PC-3 (cell line): ENCODE results near the gene KCNQ5.

Experiments used
- EZH2 ChIP-seq: fragments of 300-600 bp; sonication (generic); IDR thresholded peaks from one replicate; pipeline ENCODE4 v1.6.1; 2017; ENCODE audit warnings: antibody characterized with exemption, mild to moderate bottlenecking, low read length; ENCODE audit not compliant: unreplicated experiment
- EZH2phosphoT487 ChIP-seq: fragments of 300-600 bp; sonication (generic); IDR thresholded peaks from 2 replicates; pipeline ENCODE4 v1.6.1; 2018; ENCODE audit warnings: mild to moderate bottlenecking, antibody characterized with exemption, low read length, borderline replicate concordance
- TF ChIP-seq, protein P1 (sequence below): fragments of 300-600 bp; sonication (generic); conservative IDR thresholded peaks from 2 replicates; pipeline ENCODE4 v1.5.1; 2017; ENCODE audit warnings: antibody characterized with exemption, low read depth, mild to moderate bottlenecking, low read length

DNA sequence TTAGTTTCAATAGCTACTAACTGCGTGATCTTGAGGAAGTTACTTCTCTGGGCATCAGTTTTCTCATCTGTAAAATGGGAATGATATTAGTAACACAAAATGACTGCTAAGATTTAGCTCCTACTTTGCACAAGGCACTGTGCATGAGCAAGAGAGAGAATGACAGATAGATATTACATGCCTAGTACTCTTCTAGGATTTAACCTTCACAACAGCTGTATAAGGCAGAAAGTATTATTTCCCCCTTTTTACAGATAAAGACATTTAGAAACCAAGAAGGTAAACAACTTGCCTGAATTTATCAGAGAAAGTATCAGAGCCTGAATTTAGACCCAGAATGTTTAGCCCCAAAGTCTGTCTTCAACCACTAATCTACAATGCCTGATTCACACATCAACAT, 321.8 kb downstream of the KCNQ5 start:
- TF ChIP-seq EZH2 (no peak), EZH2phosphoT487 (no peak)
- TF ChIP-seq, protein P1, sequence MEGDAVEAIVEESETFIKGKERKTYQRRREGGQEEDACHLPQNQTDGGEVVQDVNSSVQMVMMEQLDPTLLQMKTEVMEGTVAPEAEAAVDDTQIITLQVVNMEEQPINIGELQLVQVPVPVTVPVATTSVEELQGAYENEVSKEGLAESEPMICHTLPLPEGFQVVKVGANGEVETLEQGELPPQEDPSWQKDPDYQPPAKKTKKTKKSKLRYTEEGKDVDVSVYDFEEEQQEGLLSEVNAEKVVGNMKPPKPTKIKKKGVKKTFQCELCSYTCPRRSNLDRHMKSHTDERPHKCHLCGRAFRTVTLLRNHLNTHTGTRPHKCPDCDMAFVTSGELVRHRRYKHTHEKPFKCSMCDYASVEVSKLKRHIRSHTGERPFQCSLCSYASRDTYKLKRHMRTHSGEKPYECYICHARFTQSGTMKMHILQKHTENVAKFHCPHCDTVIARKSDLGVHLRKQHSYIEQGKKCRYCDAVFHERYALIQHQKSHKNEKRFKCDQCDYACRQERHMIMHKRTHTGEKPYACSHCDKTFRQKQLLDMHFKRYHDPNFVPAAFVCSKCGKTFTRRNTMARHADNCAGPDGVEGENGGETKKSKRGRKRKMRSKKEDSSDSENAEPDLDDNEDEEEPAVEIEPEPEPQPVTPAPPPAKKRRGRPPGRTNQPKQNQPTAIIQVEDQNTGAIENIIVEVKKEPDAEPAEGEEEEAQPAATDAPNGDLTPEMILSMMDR = no peak
